Neuronal stem cell (in vitro differentiated cells): ENCODE measurements around the gene KIAA0930.

ENCODE experiments used
- DNase-seq: peaks from one replicate; pipeline ENCODE4 v3.0.0-alpha.2; 2013; ENCODE audit warnings: low spot score
- H2AFZ ChIP-seq: one replicate; pipeline ENCODE4 v1.6.1; 2013; ENCODE audit warnings: mild to moderate bottlenecking, low read length, inconsistent platforms
- H2AK5ac ChIP-seq: 2 replicates; pipeline ENCODE4 v1.6.1; 2013; ENCODE audit warnings: low read depth, mild to moderate bottlenecking, inconsistent platforms, low read length, moderate library complexity, mixed read lengths
- H2BK120ac ChIP-seq: 2 replicates; pipeline ENCODE4 v1.6.1; 2013; ENCODE audit warnings: low read depth, mild to moderate bottlenecking, inconsistent platforms, low read length, moderate library complexity, mixed read lengths
- H2BK12ac ChIP-seq: one replicate; pipeline ENCODE4 v1.6.1; 2013; ENCODE audit warnings: low read length, inconsistent platforms
- H2BK15ac ChIP-seq: 2 replicates; pipeline ENCODE4 v1.6.1; 2013; ENCODE audit warnings: mild to moderate bottlenecking, low read length, inconsistent platforms, mixed read lengths
- H2BK5ac ChIP-seq: one replicate; pipeline ENCODE4 v1.6.1; 2013; ENCODE audit warnings: inconsistent platforms, mild to moderate bottlenecking, low read length, moderate library complexity
- H3K14ac ChIP-seq: one replicate; pipeline ENCODE4 v1.6.1; 2013; ENCODE audit warnings: low read length, inconsistent platforms
- H3K18ac ChIP-seq: 2 replicates; pipeline ENCODE4 v1.6.1; 2013; ENCODE audit warnings: low read length, inconsistent platforms
- H3K23ac ChIP-seq: 2 replicates; pipeline ENCODE4 v1.6.1; 2013; ENCODE audit warnings: low read depth, mild to moderate bottlenecking, mixed read lengths, low read length, inconsistent platforms; ENCODE audit not compliant: poor library complexity
- H3K27ac ChIP-seq: replicated peaks from 3 replicates; pipeline ENCODE4 v1.5.1; 2013; ENCODE audit warnings: low read length, inconsistent platforms
- H3K27me3 ChIP-seq, 3 experiments: 2 replicates each; pipeline ENCODE4 v1.6.1; 2013; ENCODE audit warnings: low read length in 3 of 3, mild to moderate bottlenecking in 2 of 3, inconsistent platforms in 1 of 3, low read depth in 1 of 3, mixed read lengths in 1 of 3, moderate library complexity in 1 of 3; ENCODE audit not compliant: control insufficient read depth in 3 of 3, insufficient read depth in 3 of 3
- H3K36me3 ChIP-seq, 2 donors: replicated peaks in 1 of 2; 2 replicates each; pipeline ENCODE4 v1.6.1; 2013; ENCODE audit warnings: low read length in 2 of 2; ENCODE audit not compliant: control insufficient read depth in 2 of 2, insufficient read depth in 2 of 2
- H3K4ac ChIP-seq: 2 replicates; pipeline ENCODE4 v1.6.1; 2013; ENCODE audit warnings: inconsistent platforms, mild to moderate bottlenecking, low read length, moderate library complexity
- H3K4me1 ChIP-seq, 2 donors: 1 replicate in 1 of 2; 2 replicates in 1 of 2; pipeline ENCODE4 v1.6.1; 2013; ENCODE audit warnings: low read length in 2 of 2, low read depth in 1 of 2; ENCODE audit not compliant: control insufficient read depth in 2 of 2, insufficient read depth in 1 of 2
- H3K4me2 ChIP-seq: one replicate; pipeline ENCODE4 v1.6.1; 2013; ENCODE audit warnings: mild to moderate bottlenecking, low read length, inconsistent platforms; ENCODE audit not compliant: insufficient read depth, poor library complexity, severe bottlenecking
- H3K4me3 ChIP-seq, 2 donors: 2 replicates each; pipeline ENCODE4 v1.5.1; 2013; ENCODE audit warnings: low read length in 2 of 2, mild to moderate bottlenecking in 2 of 2, inconsistent platforms in 1 of 2, moderate library complexity in 1 of 2
- H3K79me1 ChIP-seq: one replicate; pipeline ENCODE4 v1.6.1; 2013; ENCODE audit warnings: low read depth, mild to moderate bottlenecking, inconsistent platforms, low read length, moderate library complexity
- H3K9ac ChIP-seq: one replicate; pipeline ENCODE4 v1.6.1; 2013; ENCODE audit warnings: mild to moderate bottlenecking, low read depth, low read length, inconsistent platforms; ENCODE audit not compliant: poor library complexity
- H3K9me3 ChIP-seq, 2 donors: replicated peaks in 1 of 2; 2 replicates each; pipeline versions ENCODE3 to v1.6.1; 2013; ENCODE audit warnings: low read length in 2 of 2, mild to moderate bottlenecking in 2 of 2, inconsistent platforms in 1 of 2, low read depth in 1 of 2, mixed read lengths in 1 of 2, moderate library complexity in 1 of 2; ENCODE audit not compliant: control insufficient read depth in 2 of 2, insufficient read depth in 1 of 2
- H4K8ac ChIP-seq: one replicate; pipeline ENCODE4 v1.6.1; 2013; ENCODE audit warnings: low read depth, mild to moderate bottlenecking, inconsistent platforms, low read length, moderate library complexity
- H4K91ac ChIP-seq: one replicate; pipeline ENCODE4 v1.6.1; 2013; ENCODE audit warnings: low read length, low read depth, mild to moderate bottlenecking, inconsistent platforms; ENCODE audit not compliant: poor library complexity
- WGBS, 2 donors: extraction: QIAGEN DNeasy Blood & Tissue Kit; methylation state at CpG; one replicate each; pipeline ENCODE4 v1.1.7; 2013; ENCODE audit warnings: missing lambda C conversion rate in 2 of 2, mixed read lengths in 1 of 2; ENCODE audit not compliant: insufficient read length in 2 of 2, insufficient replicate concordance in 1 of 2; ENCODE audit errors: extremely low coverage in 2 of 2; 5-methylcytosine and 5-hydroxymethylcytosine counted together

The KIAA0930 gene

DNA sequence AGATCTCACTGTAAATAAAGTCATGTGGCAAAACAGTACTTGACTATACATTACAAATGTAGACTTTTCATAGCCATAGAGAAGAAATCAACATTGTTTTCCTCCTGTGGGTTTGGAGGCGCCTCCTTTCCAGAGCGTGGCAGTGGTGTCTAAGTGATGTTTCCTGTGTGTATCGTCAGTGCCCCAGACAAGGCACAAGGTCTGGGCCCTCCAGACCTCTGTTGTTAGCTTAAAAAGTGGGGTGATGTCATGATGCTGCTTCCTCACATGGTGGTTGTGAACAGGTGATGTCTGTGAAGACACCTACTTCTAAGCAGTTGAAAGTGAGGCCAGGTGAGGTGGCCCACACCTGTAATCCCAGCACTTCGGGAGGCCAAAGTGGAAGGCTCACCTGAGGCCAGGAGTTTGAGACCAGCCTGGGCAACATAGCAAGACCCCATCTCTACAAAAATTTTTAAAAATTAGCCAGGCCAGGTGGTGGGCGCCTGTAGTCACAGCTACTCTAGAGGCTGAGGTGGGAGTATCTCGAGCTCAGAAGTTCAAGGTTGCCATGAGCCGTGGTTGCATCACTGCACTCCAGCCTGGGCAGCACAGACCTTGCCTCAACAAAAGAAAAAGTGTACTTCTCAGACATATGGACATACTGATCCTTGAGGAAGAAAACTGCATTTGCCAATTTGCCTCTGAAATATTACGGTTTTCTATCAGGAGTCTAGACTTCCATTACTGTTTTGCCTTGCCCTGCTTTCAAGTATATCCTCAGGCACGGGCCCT lies 61.2 kb downstream of the KIAA0930 start:
- H4K8ac ChIP-seq, result no peak overlapping the region
- no peak overlapping the region for H3K27ac ChIP-seq
- H3K9ac ChIP-seq, result peak overlapping the region; percentile 51
- H2BK5ac ChIP-seq, result no peak overlapping the region
- peaks cover 39 to 95% of the 10 kb centered on the region in 2 donors for H3K36me3 ChIP-seq
- no peak overlapping the region for H2AFZ ChIP-seq
- no peak overlapping the region for H2BK120ac ChIP-seq
- H3K23ac ChIP-seq, result no peak overlapping the region
- no peak overlapping the region for H3K4me2 ChIP-seq
- no CpG with 5 or more reads among the region's 9 CpGs for WGBS, 2 donors
- H3K27me3 ChIP-seq, result no peaks in the 10 kb centered on the region
- no peak for DNase-seq
- H3K18ac ChIP-seq, result no peak overlapping the region
- no peaks in the 10 kb centered on the region for H3K4me1 ChIP-seq
- H3K79me1 ChIP-seq, result peaks cover 6% of the 10 kb centered on the region
- H3K9me3 ChIP-seq, result peaks cover 0 to 4% of the 10 kb centered on the region in 2 donors
- H3K4ac ChIP-seq, result no peak overlapping the region
- no peak overlapping the region for H3K4me3 ChIP-seq
- no peak overlapping the region for H2BK12ac ChIP-seq
- no peak overlapping the region for H4K91ac ChIP-seq
- no peak overlapping the region for H3K14ac ChIP-seq
- H2AK5ac ChIP-seq, result no peak overlapping the region
- no peak overlapping the region for H2BK15ac ChIP-seq

DNA sequence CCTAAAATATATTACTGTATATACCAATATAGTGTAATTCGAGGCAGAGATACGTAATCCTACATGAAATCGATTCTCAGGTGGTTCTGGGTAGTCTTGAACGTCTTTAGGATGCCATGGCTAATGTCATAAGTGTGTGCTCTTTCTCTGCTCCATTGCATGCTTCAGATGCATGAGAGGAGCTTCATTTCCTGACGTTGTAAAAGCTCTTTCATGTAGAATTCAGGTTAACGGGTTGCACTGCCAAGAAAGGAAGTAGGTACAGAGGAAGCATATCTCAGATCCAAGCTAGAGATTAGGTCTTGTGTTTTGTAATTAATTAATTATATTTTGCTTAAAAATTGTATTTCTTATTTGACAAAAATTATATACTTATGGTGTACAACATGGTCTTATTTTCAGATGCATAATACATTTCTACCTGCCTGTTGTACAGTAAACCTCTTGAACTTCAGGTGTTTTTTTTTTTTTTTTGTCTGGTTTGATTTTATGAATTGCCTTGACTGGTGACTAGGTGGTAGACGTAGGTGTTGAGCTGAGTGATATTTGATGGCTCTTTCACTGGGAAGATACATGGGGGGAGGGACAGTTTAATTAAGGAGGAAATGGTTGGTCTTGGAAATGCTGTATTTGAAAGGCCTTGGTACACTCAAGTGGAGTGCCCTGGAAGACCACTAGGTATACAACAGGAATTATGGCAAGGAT lies 67.7 kb downstream of the KIAA0930 start:
- no peak overlapping the region for H2AFZ ChIP-seq
- no peak for DNase-seq
- no peak overlapping the region for H2BK5ac ChIP-seq
- H3K18ac ChIP-seq, result no peak overlapping the region
- no peak overlapping the region for H2AK5ac ChIP-seq
- H3K27ac ChIP-seq, result no peak overlapping the region
- no peak overlapping the region for H4K8ac ChIP-seq
- H3K4me3 ChIP-seq, result no peak overlapping the region
- H4K91ac ChIP-seq, result no peak overlapping the region
- no peak overlapping the region for H2BK15ac ChIP-seq
- no peaks in the 10 kb centered on the region for H3K4me1 ChIP-seq
- no peak overlapping the region for H3K4me2 ChIP-seq
- no peak overlapping the region for H2BK120ac ChIP-seq
- WGBS, 2 donors, result no CpG with 5 or more reads among the region's 7 CpGs
- peaks cover 36 to 99% of the 10 kb centered on the region in 2 donors for H3K36me3 ChIP-seq
- H2BK12ac ChIP-seq, result no peak overlapping the region
- H3K4ac ChIP-seq, result no peak overlapping the region
- no peaks in the 10 kb centered on the region for H3K79me1 ChIP-seq
- H3K9ac ChIP-seq, result no peak overlapping the region
- no peak overlapping the region for H3K23ac ChIP-seq
- H3K27me3 ChIP-seq, result no peaks in the 10 kb centered on the region
- no peak overlapping the region for H3K14ac ChIP-seq
- H3K9me3 ChIP-seq, result no peaks in the 10 kb centered on the region

DNA sequence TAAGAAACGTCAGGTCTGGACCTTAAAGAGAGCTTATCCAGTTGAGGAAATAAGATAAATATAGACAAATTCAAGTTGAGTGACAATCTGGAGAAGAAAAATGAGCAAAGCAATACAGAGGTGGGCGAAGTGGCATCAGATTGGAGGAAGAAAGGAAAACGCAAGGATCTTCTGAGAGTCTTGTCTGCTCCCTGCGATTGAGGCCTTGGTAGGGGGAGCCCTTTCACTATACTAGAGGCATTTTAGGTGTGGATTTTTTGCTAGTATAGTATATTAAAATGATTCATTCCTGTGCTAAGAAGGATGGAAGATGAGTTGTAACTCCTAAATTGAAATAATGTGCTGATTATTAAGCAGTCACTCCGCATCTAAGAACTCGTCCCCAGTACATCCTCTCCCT lies 68.9 kb downstream of the KIAA0930 start:
- H4K8ac ChIP-seq, result no peak overlapping the region

More for the DNA sequence above, 68.9 kb downstream of the KIAA0930 start:
- Histone ChIP-seq H3K4me1 (no peaks in the 10 kb centered on the region), H3K23ac (no peak overlapping the region), H2BK15ac (no peak overlapping the region), H3K4me2 (no peak overlapping the region), H2BK12ac (no peak overlapping the region), H3K36me3 (peaks cover 31 to 99% of the 10 kb centered on the region in 2 donors), H2BK120ac (no peak overlapping the region), H3K9me3 (no peaks in the 10 kb centered on the region), H2BK5ac (no peak overlapping the region), H3K27ac (no peak overlapping the region), H3K18ac (no peak overlapping the region), H3K27me3 (no peaks in the 10 kb centered on the region), H3K9ac (no peak overlapping the region), H3K4ac (no peak overlapping the region), H3K4me3 (no peak overlapping the region), H2AFZ (no peak overlapping the region), H3K14ac (no peak overlapping the region), H2AK5ac (no peak overlapping the region), H3K79me1 (no peaks in the 10 kb centered on the region), H4K91ac (no peak overlapping the region)
- no peak for DNase-seq
- no CpG with 5 or more reads among the region's 6 CpGs for WGBS, 2 donors
